Left lung (tissue), 10 donors: ENCODE data around the gene CPEB3. TPM values are rescaled to one million over a fixed set of nuclear protein-coding genes. Genes with fewer than 3 reads are reported as not detected.
"Not testable (repeated sequence)": the region's sequence is repeated elsewhere in the genome, so short reads cannot be mapped to it uniquely, and the experiment has no call there.

Source experiments
- ATAC-seq: fragments of 200-7000 bp; cut with Tn5 transposase; one replicate; pipeline ENCODE4 v1.9.1; 2020; ENCODE audit warnings: moderate library complexity
- DNase-seq, 4 donors: peaks; one replicate each; pipeline ENCODE4 v3.0.0-alpha.2; 2013 to 2020
- H3K27ac ChIP-seq, 2 donors: fragments of 200-600 bp; sonication (generic) in 1 of 2; one replicate each; pipeline versions ENCODE4 v1.5.0 to v1.8.0; 2020 to 2021
- H3K27me3 ChIP-seq, 2 donors: fragments of 200-600 bp; sonication (generic) in 1 of 2; one replicate each; pipeline versions ENCODE4 v1.5.0 to v1.8.0; 2020 to 2021
- H3K36me3 ChIP-seq, 2 donors: fragments of 200-600 bp; sonication (generic) in 1 of 2; one replicate each; pipeline versions ENCODE4 v1.5.0 to v1.8.0; 2020 to 2021
- H3K4me1 ChIP-seq, 2 donors: fragments of 200-600 bp; one replicate each; pipeline ENCODE4 v1.8.0; 2021
- H3K4me3 ChIP-seq, 2 donors: fragments of 200-600 bp; sonication (generic) in 1 of 2; one replicate each; pipeline versions ENCODE4 v1.5.0 to v1.8.0; 2020 to 2021; ENCODE audit warnings: mild to moderate bottlenecking in 1 of 2
- H3K9me3 ChIP-seq, 2 donors: fragments of 200-600 bp; sonication (generic) in 1 of 2; one replicate each; pipeline versions ENCODE4 v1.5.0 to v1.8.0; 2020 to 2021
- CTCF ChIP-seq, 2 donors: fragments of 200-600 bp; sonication (generic) in 1 of 2; IDR thresholded peaks; one replicate each; pipeline versions ENCODE4 v1.5.0 to v1.8.0; 2021; ENCODE audit warnings: antibody characterized with exemption in 2 of 2
- intact Hi-C, 2 donors: fragments of 100-400 bp; cut with DNase I; formaldehyde crosslinking; loops; one replicate each; pipeline versions ENCODE4 v1.11.2 to v1.14.2; 2022
- polyA plus RNA-seq, 6 donors: library from polyadenylated mRNA; unstranded; fragments of 120-200 nt; gene quantifications; one replicate each; pipeline ENCODE4 v1.2.1, GENCODE V29; 2013; ENCODE audit not compliant: insufficient read length in 6 of 6
- total RNA-seq, 2 donors: library from RNA; stranded (reverse); fragmentation: NEBNext Ultra II Directional; extraction: Animal tissue kit (Norgen Biotek cat#: 25700); gene quantifications; one replicate each; pipeline ENCODE4 v1.2.1, GENCODE V29; 2021
- donor health status: DM: no; HTN: yes; CAD: no.
- donor health status: DM: no; HTN: no; CAD: no.

Gene CPEB3
- total and polyA plus RNA-seq, 8 donors, result 2.9 to 4.3 (median 3.5) TPM

- Histone ChIP-seq H3K27me3 (no peaks in the 10 kb centered on the region), H3K4me3 (no peak overlapping the region), H3K27ac (no peak overlapping the region), H3K36me3 (no peaks in the 10 kb centered on the region), H3K4me1 (no peaks in the 10 kb centered on the region), H3K9me3 (no peaks in the 10 kb centered on the region)
- DNase-seq (no peak), ATAC-seq (no peak)
- intact Hi-C loops, result no loop called here
- TF ChIP-seq CTCF (IDR thresholded peaks at IDR 0.05), result no peak
Measured at GRCh38 chr10:92047215-92047614, 243.7 kb downstream of the CPEB3 start.

DNA sequence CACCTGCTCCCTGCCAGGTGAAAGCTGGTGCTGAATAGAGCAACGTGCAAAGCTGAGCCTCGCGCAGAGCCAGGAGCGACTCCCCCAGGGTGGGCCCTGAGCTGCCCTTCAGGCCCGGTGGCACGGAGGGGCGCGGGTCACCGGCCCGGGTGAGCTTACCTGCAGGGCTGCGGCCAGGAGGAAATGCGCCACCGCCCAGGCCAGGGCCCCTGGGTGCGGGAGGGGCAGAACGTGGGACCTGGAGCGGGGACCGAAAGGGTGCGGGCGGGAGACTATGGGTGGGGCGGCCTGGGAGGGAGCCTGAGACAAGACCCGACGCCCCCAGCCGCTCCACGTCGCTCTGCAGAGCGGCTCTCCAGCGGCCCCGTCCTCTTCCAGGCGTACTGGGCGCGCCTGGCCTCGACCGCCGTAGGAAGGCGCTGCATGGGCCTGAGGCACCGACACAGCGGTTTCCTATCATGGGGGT, 245.2 kb downstream of the CPEB3 start:
- Histone ChIP-seq H3K36me3 (no peaks in the 10 kb centered on the region), H3K9me3 (no peaks in the 10 kb centered on the region), H3K4me1 (no peaks in the 10 kb centered on the region), H3K27ac (no peak overlapping the region), H3K27me3 (no peaks in the 10 kb centered on the region), H3K4me3 (no peak overlapping the region)
- intact Hi-C loops, result no loop called here
- ATAC-seq (no peak), DNase-seq (no peak)
- no peak for TF ChIP-seq CTCF (IDR thresholded peaks at IDR 0.05)

GRCh38 chr10:92042541-92042940, 248.3 kb downstream of the CPEB3 start:
- H3K4me1 ChIP-seq, result no peaks in the 10 kb centered on the region

GRCh38 chr10:92038949-92039348, 251.9 kb downstream of the CPEB3 start:
- H3K27me3 ChIP-seq, result no peaks in the 10 kb centered on the region
- no peak for ATAC-seq
- H3K4me3 ChIP-seq, result no peak overlapping the region
- no peak overlapping the region for H3K27ac ChIP-seq
- TF ChIP-seq CTCF (IDR thresholded peaks at IDR 0.05), result no peak
- no peaks in the 10 kb centered on the region for H3K4me1 ChIP-seq
- no peak for DNase-seq
- intact Hi-C loops, result no loop called here
- no peaks in the 10 kb centered on the region for H3K9me3 ChIP-seq
- peaks cover 0 to 9% of the 10 kb centered on the region in 2 donors for H3K36me3 ChIP-seq

More at GRCh38 chr10:92042541-92042940, 248.3 kb downstream of the CPEB3 start:
- no peak for TF ChIP-seq CTCF (IDR thresholded peaks at IDR 0.05)
- Histone ChIP-seq H3K27ac (no peak overlapping the region), H3K9me3 (no peaks in the 10 kb centered on the region), H3K27me3 (no peaks in the 10 kb centered on the region), H3K36me3 (no peaks in the 10 kb centered on the region), H3K4me3 (no peak overlapping the region)
- ATAC-seq (no peak), DNase-seq (no peak)
- intact Hi-C loops, result no loop called here

DNA sequence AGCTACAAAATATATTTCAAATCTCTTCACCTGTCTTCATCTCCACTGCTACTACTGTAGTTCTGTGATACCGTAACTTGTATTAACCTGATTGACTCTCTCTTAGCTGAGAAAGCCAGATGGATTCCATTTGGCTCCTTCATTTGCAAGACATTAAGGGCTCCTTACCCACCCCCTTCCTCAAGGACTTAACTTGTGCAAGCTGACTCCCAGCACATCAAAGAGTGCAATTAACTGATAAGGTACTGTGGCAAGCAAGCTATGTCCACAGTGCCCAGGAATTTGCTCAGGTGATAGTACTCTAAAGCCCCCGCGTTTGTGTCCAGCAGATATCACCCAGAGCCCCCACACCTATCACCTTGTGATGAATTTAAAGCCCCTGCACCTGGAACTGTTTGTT, 257.8 kb downstream of the CPEB3 start:
- intact Hi-C loops, result not testable (repeated sequence)

DNA sequence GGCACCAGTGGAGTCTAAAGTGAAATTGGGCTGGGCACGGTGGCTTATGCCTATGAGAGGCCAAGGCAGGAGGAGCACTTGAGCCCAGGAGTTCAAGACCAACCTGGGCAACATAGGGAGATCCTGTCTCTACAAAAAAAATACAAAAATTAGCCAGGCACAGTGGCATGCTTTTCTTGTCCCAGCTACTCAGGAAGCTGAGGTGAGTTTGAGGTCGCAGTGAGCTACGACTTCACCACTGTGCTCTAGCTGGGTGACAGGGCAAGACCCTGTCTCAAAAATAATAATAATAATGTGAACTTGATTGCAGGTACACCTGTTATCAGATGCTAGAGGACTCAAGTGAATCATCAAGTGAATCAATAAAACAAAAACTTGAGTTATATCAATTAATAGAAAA, 259.3 kb downstream of the CPEB3 start:
- no peak for DNase-seq
- no peak for ATAC-seq
- no peaks in the 10 kb centered on the region for H3K4me1 ChIP-seq
- H3K36me3 ChIP-seq, result peaks cover 0 to 73% of the 10 kb centered on the region in 2 donors
- no peaks in the 10 kb centered on the region for H3K9me3 ChIP-seq
- H3K4me3 ChIP-seq, result no peak overlapping the region
- no peak for TF ChIP-seq CTCF (IDR thresholded peaks at IDR 0.05)
- no peak overlapping the region for H3K27ac ChIP-seq
- no peaks in the 10 kb centered on the region for H3K27me3 ChIP-seq
- intact Hi-C loops, result no loop called here

More for the DNA sequence above, 257.8 kb downstream of the CPEB3 start:
- H3K36me3 ChIP-seq, result peaks cover 0 to 58% of the 10 kb centered on the region in 2 donors
- H3K4me3 ChIP-seq, H3K27me3 ChIP-seq, H3K9me3 ChIP-seq, ATAC-seq, H3K4me1 ChIP-seq, H3K27ac ChIP-seq: not testable (repeated sequence)
- peak in 1 of 4 donors; percentile 8 for DNase-seq
